ENCODE measurements around the gene NHLH1.

GRCh38 chr1:160416369-160416768 is 49.5 kb downstream of the NHLH1 start:
- TF ChIP-seq POLR2A (IDR thresholded peaks at IDR 0.05; ENCODE audit: extremely low read depth, insufficient read length): no peak
- TF ChIP-seq CTCF (IDR thresholded peaks at IDR 0.05; ENCODE audit: low read depth, low read length): peak; percentile 52
- TF ChIP-seq MYC (IDR thresholded peaks at IDR 0.05; ENCODE audit: low read depth, low read length): no peak
